Right lobe of liver (tissue), 6 donors: ENCODE measurements around the gene GCLM. TPM values are rescaled to one million over a fixed set of nuclear protein-coding genes. Genes with fewer than 3 reads are reported as not detected.
"Not testable (repeated sequence)": the region's sequence is repeated elsewhere in the genome, so short reads cannot be mapped to it uniquely, and the experiment has no call there.

ENCODE experiments used
- ATAC-seq, 4 donors: fragments of 200-7000 bp; cut with Tn5 transposase; one replicate each; pipeline ENCODE4 v1.9.1; 2020; ENCODE audit warnings: mild to moderate bottlenecking in 4 of 4, moderate library complexity in 4 of 4
- DNase-seq, 3 donors: peaks; one replicate each; pipeline ENCODE4 v3.0.0-alpha.2; 2020
- H3K27ac ChIP-seq, 3 donors: fragments of 200-600 bp; one replicate each; pipeline ENCODE4 v1.8.0; 2022
- H3K27me3 ChIP-seq, 2 donors: fragments of 200-600 bp; one replicate each; pipeline ENCODE4 v1.8.0; 2022
- H3K36me3 ChIP-seq, 4 donors: fragments of 200-600 bp; sonication (generic) in 1 of 4; one replicate each; pipeline versions ENCODE4 v1.5.1 to v1.8.0; 2017 to 2022; ENCODE audit warnings: control low read depth in 1 of 4
- H3K4me1 ChIP-seq, 4 donors: fragments of 200-600 bp; sonication (generic) in 1 of 4; one replicate each; pipeline versions ENCODE4 v1.5.1 to v1.8.0; 2017 to 2022; ENCODE audit warnings: control low read depth in 1 of 4
- H3K4me3 ChIP-seq, 3 donors: fragments of 200-600 bp; one replicate each; pipeline ENCODE4 v1.8.0; 2022
- H3K9me3 ChIP-seq, 4 donors: fragments of 200-600 bp; sonication (generic) in 1 of 4; one replicate each; pipeline versions ENCODE4 v1.5.1 to v1.8.0; 2017 to 2022; ENCODE audit warnings: control low read depth in 1 of 4
- CTCF ChIP-seq, 4 donors: fragments of 200-600 bp in 3 of 4; fragments of 450-650 bp in 1 of 4; IDR thresholded peaks; one replicate each; pipeline versions ENCODE4 v1.5.1 to v1.8.0; 2016 to 2022; ENCODE audit warnings: antibody characterized with exemption in 4 of 4, mild to moderate bottlenecking in 2 of 4
- POLR2A ChIP-seq: fragments of 450-650 bp; IDR thresholded peaks from one replicate; pipeline ENCODE4 v1.6.1; 2017; ENCODE audit warnings: antibody characterized with exemption, mild to moderate bottlenecking
- WGBS: methylation state at CpG from one replicate; pipeline ENCODE4 v1.1.6; 2018; ENCODE audit warnings: low coverage, low lambda C conversion rate; ENCODE audit not compliant: insufficient coverage; ENCODE audit errors: missing lambda C conversion rate; 5-methylcytosine and 5-hydroxymethylcytosine counted together
- intact Hi-C, 2 donors: fragments of 100-400 bp; cut with DNase I; formaldehyde crosslinking; loops; one replicate each; pipeline versions ENCODE4 v1.11.2 to v1.14.1; 2022
- total RNA-seq, 6 experiments: library from RNA; depleted of rRNA in 2 of 6; stranded (reverse); fragments of >200 nt in 2 of 6; fragmentation: NEBNext Ultra II Directional in 3 of 6; extraction: Animal tissue kit (Norgen Biotek cat#: 25700) in 3 of 6; gene quantifications; one replicate each; pipeline versions ENCODE4 v1.1.0 to v1.2.4, GENCODE V29; 2016 to 2023
- donor health status: DM: no; HTN: yes; CAD: no.
- donor health status: DM: no; HTN: no; CAD: no.
- donor health status: DM: no; HTN: no; CAD: no.
- donor health status: DM: no; HTN: yes; CAD: no.
- donor health status: DM: no; HTN: yes; CAD: no.

The GCLM gene
- total RNA-seq, 6 experiments from 2014 or later = 19.9 to 49.8 (median 34.6) TPM

- H3K36me3 ChIP-seq = peaks cover 0 to 20% (median 10%) of the 10 kb centered on the region in 4 donors
- no peak for ATAC-seq
- DNase-seq = no peak
- no peak overlapping the region for H3K4me3 ChIP-seq
- intact Hi-C loops = no loop called here
- TF ChIP-seq CTCF (IDR thresholded peaks at IDR 0.05) (no peak), POLR2A (no peak)
- WGBS = 83% methylated on average over 5 of the region's 5 CpGs
- H3K4me1 ChIP-seq = no peaks in the 10 kb centered on the region
- H3K27me3 ChIP-seq = no peaks in the 10 kb centered on the region
- no peak overlapping the region for H3K27ac ChIP-seq
- no peaks in the 10 kb centered on the region for H3K9me3 ChIP-seq
Measured at GRCh38 chr1:93865253-93865652, 44.0 kb downstream of the GCLM start.

GRCh38 chr1:93864175-93864574 is 45.1 kb downstream of the GCLM start:
- DNase-seq = no peak
- TF ChIP-seq CTCF (IDR thresholded peaks at IDR 0.05) (no peak), POLR2A (no peak)
- Histone ChIP-seq H3K4me1 (no peaks in the 10 kb centered on the region), H3K4me3 (no peak overlapping the region), H3K27me3 (no peaks in the 10 kb centered on the region), H3K36me3 (peaks cover 0 to 9% (median 2%) of the 10 kb centered on the region in 4 donors), H3K27ac (no peak overlapping the region), H3K9me3 (no peaks in the 10 kb centered on the region)
- ATAC-seq = no peak
- WGBS = no CpG with 5 or more reads among the region's 3 CpGs
- intact Hi-C loops = no loop called here

- H3K9me3 ChIP-seq, DNase-seq, H3K4me3 ChIP-seq, H3K36me3 ChIP-seq, ATAC-seq, H3K4me1 ChIP-seq, intact Hi-C loops, H3K27me3 ChIP-seq, H3K27ac ChIP-seq: not testable (repeated sequence)
- WGBS = 51% methylated on average over 3 of the region's 3 CpGs
Measured at GRCh38 chr1:93857653-93858052, 51.6 kb downstream of the GCLM start.

GRCh38 chr1:93855983-93856382 is 53.2 kb downstream of the GCLM start:
- intact Hi-C loops, H3K4me3 ChIP-seq, ATAC-seq, H3K36me3 ChIP-seq, H3K27ac ChIP-seq, H3K27me3 ChIP-seq, H3K4me1 ChIP-seq, DNase-seq, H3K9me3 ChIP-seq: not testable (repeated sequence)
- WGBS = 87% methylated on average over 5 of the region's 9 CpGs

- Histone ChIP-seq H3K4me3 (no peak overlapping the region), H3K4me1 (no peaks in the 10 kb centered on the region), H3K27me3 (no peaks in the 10 kb centered on the region), H3K9me3 (no peaks in the 10 kb centered on the region), H3K27ac (no peak overlapping the region), H3K36me3 (no peaks in the 10 kb centered on the region)
- 86% methylated on average over 3 of the region's 3 CpGs for WGBS
- ATAC-seq (no peak), DNase-seq (no peak)
- TF ChIP-seq POLR2A (no peak), CTCF (IDR thresholded peaks at IDR 0.05) (no peak)
- intact Hi-C loops = no loop called here
Measured at GRCh38 chr1:93853940-93854339, 55.3 kb downstream of the GCLM start.

GRCh38 chr1:93851878-93852277 is 57.4 kb downstream of the GCLM start:
- intact Hi-C loops = no loop called here
- Histone ChIP-seq H3K27ac (no peak overlapping the region), H3K27me3 (no peaks in the 10 kb centered on the region), H3K36me3 (no peaks in the 10 kb centered on the region), H3K4me3 (no peak overlapping the region), H3K4me1 (no peaks in the 10 kb centered on the region), H3K9me3 (no peaks in the 10 kb centered on the region)
- ATAC-seq (no peak), DNase-seq (no peak)
- 100% methylated on average over 1 of the region's 1 CpG for WGBS
- no peak for TF ChIP-seq CTCF (IDR thresholded peaks at IDR 0.05)
- TF ChIP-seq POLR2A = no peak
